Upper lobe of left lung (tissue), 4 donors: ENCODE results near the gene FYB1.

Experiments
- CTCF ChIP-seq, 6 experiments: fragments of 450-650 bp in 4 of 6; fragments of 200-600 bp in 2 of 6; sonication (generic) in 2 of 6; IDR thresholded peaks; one replicate each; pipeline ENCODE4 v1.5.1; 2016 to 2019; ENCODE audit warnings: antibody characterized with exemption in 6 of 6
- POLR2A ChIP-seq, 4 donors: fragments of 450-650 bp; IDR thresholded peaks; one replicate each; pipeline ENCODE4 v1.5.1; 2016 to 2017; ENCODE audit warnings: antibody characterized with exemption in 4 of 4, mild to moderate bottlenecking in 2 of 4

- TF ChIP-seq CTCF (IDR thresholded peaks at IDR 0.05) (no peak), POLR2A (IDR thresholded peaks at IDR 0.05) (no peak)
Observed at GRCh38 chr5:39102684-39103155, 116.6 kb downstream of the FYB1 start.
